Measurements from ENCODE around the gene CRKL.

The CRKL gene

GRCh38 chr22:20916916-20917810 is at the start of gene CRKL:
Gene CRKL (plus strand): TSS chr22:20917407. CDS start chr22:20917935, 528 bp downstream.
- peak; percentile 71 for TF ChIP-seq CTCF (IDR thresholded peaks at IDR 0.05; ENCODE audit: insufficient read depth, missing control alignments)
- DNase-seq (ENCODE audit: insufficient read length, low spot score) (peak; percentile 94), FAIRE-seq (no peak)

GRCh38 chr22:20868025-20868962 is 48.9 kb upstream of the CRKL start:
- no peak for TF ChIP-seq CTCF (IDR thresholded peaks at IDR 0.05; ENCODE audit: insufficient read depth, missing control alignments)
- no peak for FAIRE-seq
- DNase-seq (ENCODE audit: insufficient read length, low spot score) = no peak

DNA sequence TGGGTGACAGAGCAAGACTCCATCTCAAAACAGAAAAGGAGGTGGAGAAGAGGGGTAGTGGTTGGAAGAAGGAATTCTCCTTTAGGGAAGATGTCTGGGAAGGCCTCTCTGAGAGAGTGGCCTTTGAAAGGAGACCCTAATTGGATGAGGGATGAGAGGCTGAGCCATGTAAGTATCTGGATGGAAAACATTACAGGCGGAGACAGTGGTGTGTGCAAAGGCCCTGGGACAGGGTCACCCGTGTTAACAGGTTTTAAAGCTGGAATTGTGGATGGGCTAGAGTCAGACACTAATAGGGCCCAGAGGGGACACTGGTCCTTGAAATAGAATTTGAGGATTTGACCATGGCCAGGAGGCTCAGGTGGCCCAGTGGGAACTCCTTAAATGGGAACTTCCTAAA is 48.0 kb upstream of the CRKL start:
- DNase-seq (ENCODE audit: insufficient read length, low spot score) (no peak), FAIRE-seq (no peak)
- no peak for TF ChIP-seq CTCF (IDR thresholded peaks at IDR 0.05; ENCODE audit: insufficient read depth, missing control alignments)

DNA sequence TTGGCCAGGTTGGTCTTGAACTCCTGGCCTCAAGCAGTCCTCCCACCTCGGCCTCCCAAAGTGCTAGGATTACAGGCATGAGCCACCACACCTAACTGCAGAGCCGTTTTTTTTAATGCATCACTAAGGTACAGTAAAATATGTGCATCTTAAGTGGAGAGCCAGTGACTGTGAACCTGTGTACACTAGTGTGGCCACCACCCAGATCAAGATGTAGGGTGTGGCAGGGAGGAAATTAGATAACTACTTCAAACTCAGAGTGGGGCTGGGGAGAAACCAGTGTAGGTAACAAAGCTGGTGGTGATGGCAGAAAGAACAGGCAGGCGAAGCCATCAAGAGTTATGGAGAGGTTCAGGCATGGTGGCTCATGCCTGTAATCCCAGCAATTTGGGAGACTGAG is 44.0 kb upstream of the CRKL start:
- DNase-seq (ENCODE audit: insufficient read length, low spot score) = no peak
- no peak for TF ChIP-seq CTCF (IDR thresholded peaks at IDR 0.05; ENCODE audit: insufficient read depth, missing control alignments)
- no peak for FAIRE-seq

- TF ChIP-seq CTCF (IDR thresholded peaks at IDR 0.05; ENCODE audit: insufficient read depth, missing control alignments) = no peak
- no peak for FAIRE-seq
These were observed 41.9 kb upstream of the CRKL start for GRCh38 chr22:20875296-20875695.

GRCh38 chr22:20877715-20878114 is 39.5 kb upstream of the CRKL start:
- TF ChIP-seq CTCF (IDR thresholded peaks at IDR 0.05; ENCODE audit: insufficient read depth, missing control alignments) = no peak
- DNase-seq (ENCODE audit: insufficient read length, low spot score) (no peak), FAIRE-seq (no peak)

More at GRCh38 chr22:20875296-20875695, 41.9 kb upstream of the CRKL start:
- no peak for DNase-seq (ENCODE audit: insufficient read length, low spot score)

Measured in D721Med (cell line).